MCF 10A (cell line): ENCODE data around the gene ATXN7L1. TPM values are rescaled to one million over a fixed set of nuclear protein-coding genes. Genes with fewer than 3 reads are reported as not detected.

ENCODE experiments used
- BruUV-seq: library from RNA; stranded (reverse); fragments of 400-500 nt; replicated peaks from 2 replicates; lab custom pipeline; 2021; lab: Mats Ljungman, UMichigan
- CTCF ChIA-PET: fragments of 300-600 bp; sonication (Branson Sonifier 250); formaldehyde crosslinking; extraction: SDS; loops from one replicate; lab custom pipeline; 2021; ENCODE audit warnings: antibody characterized with exemption, inconsistent platforms; lab: Yijun Ruan, JAX
- POLR2A ChIA-PET: fragments of 300-600, 350-650 bp; sonication (Branson Sonifier 250); formaldehyde crosslinking; extraction: SDS; loops from one replicate; lab custom pipeline; 2020; ENCODE audit warnings: antibody characterized with exemption, inconsistent platforms; lab: Yijun Ruan, JAX
- DNase-seq: peaks from one replicate; pipeline ENCODE4 v3.0.0-alpha.2; 2018; ENCODE audit not compliant: unreplicated experiment
- H3K27ac Mint-ChIP-seq: one replicate; pipeline ENCODE4 v1.8.0; 2022; ENCODE audit warnings: mild to moderate bottlenecking, low read depth, mixed read lengths; ENCODE audit not compliant: unreplicated experiment
- H3K27me3 Mint-ChIP-seq: one replicate; pipeline ENCODE4 v1.8.0; 2022; ENCODE audit warnings: mixed read lengths; ENCODE audit not compliant: insufficient read depth, unreplicated experiment
- H3K36me3 Mint-ChIP-seq: one replicate; pipeline ENCODE4 v1.8.0; 2022; ENCODE audit warnings: mild to moderate bottlenecking, moderate library complexity, mixed read lengths; ENCODE audit not compliant: insufficient read depth, unreplicated experiment
- H3K4me1 Mint-ChIP-seq: one replicate; pipeline ENCODE4 v1.8.0; 2022; ENCODE audit warnings: mixed read lengths; ENCODE audit not compliant: insufficient read depth, unreplicated experiment
- H3K4me3 Mint-ChIP-seq: one replicate; pipeline ENCODE4 v1.8.0; 2022; ENCODE audit warnings: mild to moderate bottlenecking, moderate library complexity, mixed read lengths; ENCODE audit not compliant: unreplicated experiment
- H3K9me3 Mint-ChIP-seq: one replicate; pipeline ENCODE4 v1.8.0; 2022; ENCODE audit warnings: mixed read lengths; ENCODE audit not compliant: unreplicated experiment
- intact Hi-C: fragments of 100-400 bp; cut with micrococcal nuclease; formaldehyde crosslinking; loops from 2 replicates; pipeline ENCODE4 v1.14.1; 2022
- total RNA-seq: library from RNA; stranded (reverse); gene quantifications from 2 replicates; pipeline ENCODE4 v1.2.3, GENCODE V29; 2022
- TF ChIP-seq, protein P1 (sequence below): fragments of 200-600 bp; IDR thresholded peaks from one replicate; pipeline ENCODE4 v1.8.0; 2022; ENCODE audit warnings: antibody characterized with exemption, mild to moderate bottlenecking; ENCODE audit not compliant: unreplicated experiment

ATXN7L1 gene
- total RNA-seq, 1 experiment from 2014 or later, result 10.0 TPM

DNA sequence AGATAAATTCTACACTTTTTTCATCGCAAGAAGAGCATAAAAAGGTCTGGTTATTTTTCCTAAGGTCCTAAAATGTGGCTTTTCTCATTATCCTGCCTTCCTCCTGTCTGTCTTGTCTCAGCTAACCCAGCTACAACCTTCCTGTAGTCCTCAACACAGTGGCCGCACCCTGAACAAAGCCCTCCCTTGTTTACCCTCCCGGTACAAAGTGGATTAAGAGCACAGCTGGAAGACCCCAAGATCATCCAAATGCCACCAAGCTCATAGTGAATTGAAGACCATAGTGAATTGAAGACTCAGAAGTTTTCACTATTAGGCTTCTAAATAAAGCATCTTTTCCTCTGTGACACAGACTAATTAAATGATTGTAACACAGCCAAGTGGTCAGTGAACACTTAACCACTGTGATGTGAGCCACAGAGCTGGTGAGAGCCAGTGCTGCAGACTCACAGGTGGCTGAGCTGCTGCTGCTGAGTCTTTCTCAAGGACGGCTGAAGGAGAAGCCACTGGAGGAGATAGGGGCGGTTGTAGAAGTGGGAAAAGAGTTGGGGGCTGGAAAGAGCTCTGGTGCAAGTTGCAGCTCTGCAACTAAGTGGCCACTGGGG lies 123.6 kb downstream of the ATXN7L1 start:
- no peak for DNase-seq
- Mint-ChIP-seq H3K4me3 (no peak overlapping the region), H3K27ac (no peak overlapping the region), H3K4me1 (no peaks in the 10 kb centered on the region), H3K36me3 (no peaks in the 10 kb centered on the region), H3K27me3 (no peaks in the 10 kb centered on the region), H3K9me3 (no peaks in the 10 kb centered on the region)
- TF ChIP-seq, protein P1, sequence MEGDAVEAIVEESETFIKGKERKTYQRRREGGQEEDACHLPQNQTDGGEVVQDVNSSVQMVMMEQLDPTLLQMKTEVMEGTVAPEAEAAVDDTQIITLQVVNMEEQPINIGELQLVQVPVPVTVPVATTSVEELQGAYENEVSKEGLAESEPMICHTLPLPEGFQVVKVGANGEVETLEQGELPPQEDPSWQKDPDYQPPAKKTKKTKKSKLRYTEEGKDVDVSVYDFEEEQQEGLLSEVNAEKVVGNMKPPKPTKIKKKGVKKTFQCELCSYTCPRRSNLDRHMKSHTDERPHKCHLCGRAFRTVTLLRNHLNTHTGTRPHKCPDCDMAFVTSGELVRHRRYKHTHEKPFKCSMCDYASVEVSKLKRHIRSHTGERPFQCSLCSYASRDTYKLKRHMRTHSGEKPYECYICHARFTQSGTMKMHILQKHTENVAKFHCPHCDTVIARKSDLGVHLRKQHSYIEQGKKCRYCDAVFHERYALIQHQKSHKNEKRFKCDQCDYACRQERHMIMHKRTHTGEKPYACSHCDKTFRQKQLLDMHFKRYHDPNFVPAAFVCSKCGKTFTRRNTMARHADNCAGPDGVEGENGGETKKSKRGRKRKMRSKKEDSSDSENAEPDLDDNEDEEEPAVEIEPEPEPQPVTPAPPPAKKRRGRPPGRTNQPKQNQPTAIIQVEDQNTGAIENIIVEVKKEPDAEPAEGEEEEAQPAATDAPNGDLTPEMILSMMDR, result no peak
- ChIA-PET POLR2A (interaction anchor here (0.9 kb wide), 1 partner anchor 281 kb away, joined by 3 read pairs; no protein-coding TSS in a partner anchor), CTCF (interaction anchor here (0.5 to 3.2 kb wide), 4 partner anchors 8 to 290 kb away, joined by 3 to 19 read pairs (median 6); no protein-coding TSS in a partner anchor)
- intact Hi-C loops, result no loop called here
- no TSS peak for BruUV-seq

DNA sequence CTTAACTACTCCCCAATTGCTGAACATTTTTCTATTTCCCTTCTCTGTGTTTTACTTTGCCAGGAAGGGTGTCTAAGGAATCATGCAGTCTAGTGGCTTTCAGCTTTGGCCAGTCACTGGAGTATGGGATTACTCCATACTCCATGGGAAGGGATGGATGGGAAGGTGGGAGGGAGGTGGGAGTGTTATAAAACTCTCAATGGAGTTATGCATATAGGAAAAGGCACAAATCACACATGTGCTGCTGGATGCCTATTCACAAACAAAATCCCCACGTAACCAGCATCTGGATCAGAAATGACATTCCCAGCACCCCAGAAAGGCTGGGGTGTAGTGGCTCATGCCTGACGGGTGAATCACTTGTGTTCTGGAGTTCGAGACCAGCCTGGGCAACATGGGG lies 125.3 kb downstream of the ATXN7L1 start:
- Mint-ChIP-seq H3K27ac (no peak overlapping the region), H3K4me3 (no peak overlapping the region), H3K36me3 (no peaks in the 10 kb centered on the region), H3K4me1 (no peaks in the 10 kb centered on the region), H3K9me3 (no peaks in the 10 kb centered on the region), H3K27me3 (no peaks in the 10 kb centered on the region)
- ChIA-PET CTCF (interaction anchor here (1.2 to 3.2 kb wide), 4 partner anchors 9 to 98 kb away, joined by 3 to 19 read pairs (median 4); no protein-coding TSS in a partner anchor), POLR2A (no interaction called here)
- BruUV-seq, result no TSS peak
- intact Hi-C loops, result no loop called here
- no peak for DNase-seq
- TF ChIP-seq, protein P1, result no peak

DNA sequence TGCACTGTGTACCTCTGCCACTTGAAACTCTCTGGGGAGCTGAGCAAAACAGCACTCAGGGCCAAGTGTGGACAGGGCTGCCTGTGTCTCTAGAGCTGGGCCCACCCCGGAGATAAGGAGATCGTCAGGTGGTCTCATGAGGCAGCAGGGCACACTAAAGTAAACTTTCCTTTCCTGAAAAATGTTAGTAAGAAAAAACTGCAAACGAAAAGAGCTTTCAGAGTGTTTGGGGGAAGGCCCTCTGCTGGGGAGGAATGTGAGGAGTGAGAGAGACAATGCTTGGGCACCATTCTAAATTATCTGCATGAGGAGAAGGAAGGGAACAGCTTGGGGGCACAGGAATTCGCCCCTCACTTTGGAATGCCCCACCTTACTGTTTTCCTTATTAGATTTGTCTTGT lies 127.7 kb downstream of the ATXN7L1 start:
- Mint-ChIP-seq H3K36me3 (no peaks in the 10 kb centered on the region), H3K27ac (no peak overlapping the region), H3K27me3 (no peaks in the 10 kb centered on the region), H3K4me3 (no peak overlapping the region), H3K9me3 (no peaks in the 10 kb centered on the region), H3K4me1 (no peaks in the 10 kb centered on the region)
- no TSS peak for BruUV-seq
- no peak for DNase-seq
- TF ChIP-seq, protein P1, result no peak
- intact Hi-C loops, result no loop called here
- CTCF ChIA-PET, result interaction anchor here (0.6 to 1.1 kb wide), 5 partner anchors 17 to 98 kb away, joined by 3 to 5 read pairs (median 4); no protein-coding TSS in a partner anchor
- POLR2A ChIA-PET, result interaction anchor here (0.6 kb wide), 1 partner anchor 724 kb away, joined by 3 read pairs; no protein-coding TSS in a partner anchor

DNA sequence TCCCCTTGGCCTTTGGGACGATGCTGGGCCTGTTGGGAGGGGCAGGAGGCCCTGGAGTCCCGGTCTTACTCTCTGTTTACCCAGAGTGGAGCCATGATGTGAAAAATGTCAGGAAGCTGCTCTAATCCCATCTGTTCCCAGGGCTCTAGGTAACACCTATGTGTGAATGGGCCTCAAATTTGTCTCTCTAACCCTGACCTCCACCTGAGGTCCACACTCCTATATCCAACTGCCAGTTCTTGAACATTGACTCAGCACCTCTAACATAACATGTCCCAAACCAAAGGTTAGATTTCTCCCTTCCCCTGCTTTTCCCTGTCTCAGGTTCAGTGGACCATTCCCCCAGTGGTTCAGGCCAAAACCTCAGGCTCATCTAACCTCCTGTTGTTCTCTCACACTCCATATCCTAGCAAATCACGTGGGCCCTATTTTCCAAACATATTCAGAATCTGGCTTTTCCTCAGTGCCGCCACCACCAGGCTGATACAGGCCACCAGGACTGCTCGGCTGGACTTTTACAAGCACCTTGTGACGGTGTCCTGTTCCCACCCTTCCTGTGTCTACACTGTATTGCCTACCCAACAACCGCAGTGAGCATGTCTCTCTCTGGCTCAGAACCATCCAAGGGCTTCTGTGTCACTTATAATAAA lies 130.6 kb downstream of the ATXN7L1 start:
- Mint-ChIP-seq H3K4me1 (no peaks in the 10 kb centered on the region), H3K4me3 (no peak overlapping the region), H3K9me3 (no peaks in the 10 kb centered on the region), H3K36me3 (peaks cover 6% of the 10 kb centered on the region), H3K27me3 (no peaks in the 10 kb centered on the region), H3K27ac (no peak overlapping the region)
- ChIA-PET POLR2A (no interaction called here), CTCF (no interaction called here)
- TF ChIP-seq, protein P1, result no peak
- no peak for DNase-seq
- no TSS peak for BruUV-seq
- intact Hi-C loops, result no loop called here
